ENCODE results near the gene KMT2C.

Gene KMT2C

GRCh38 chr7:152161171-152161570, 274.6 kb downstream of the KMT2C start:
- DNase-seq (ENCODE audit: low read depth): no peak
- TF ChIP-seq CTCF (IDR thresholded peaks at IDR 0.05; ENCODE audit: insufficient read depth, low read depth, low read length, missing control alignments): no peak
- no peak overlapping the region for H3K4me3 ChIP-seq (ENCODE audit: low read depth, low read length)

- peak; percentile 89 for DNase-seq (ENCODE audit: low read depth)
- peak overlapping the region; percentile 22 for H3K4me3 ChIP-seq (ENCODE audit: low read depth, low read length)
- TF ChIP-seq CTCF (IDR thresholded peaks at IDR 0.05; ENCODE audit: insufficient read depth, low read depth, low read length, missing control alignments): no peak
These were observed 276.8 kb downstream of the KMT2C start for GRCh38 chr7:152158801-152159587.

GRCh38 chr7:152152267-152152666, 283.5 kb downstream of the KMT2C start:
- DNase-seq (ENCODE audit: low read depth): no peak
- TF ChIP-seq CTCF (IDR thresholded peaks at IDR 0.05; ENCODE audit: insufficient read depth, low read depth, low read length, missing control alignments): no peak
- no peak overlapping the region for H3K4me3 ChIP-seq (ENCODE audit: low read depth, low read length)

GRCh38 chr7:152149363-152149762, 286.4 kb downstream of the KMT2C start:
- DNase-seq (ENCODE audit: low read depth): no peak
- no peak for TF ChIP-seq CTCF (IDR thresholded peaks at IDR 0.05; ENCODE audit: insufficient read depth, low read depth, low read length, missing control alignments)
- no peak overlapping the region for H3K4me3 ChIP-seq (ENCODE audit: low read depth, low read length)

- no peak overlapping the region for H3K4me3 ChIP-seq (ENCODE audit: low read depth, low read length)
- no peak for TF ChIP-seq CTCF (IDR thresholded peaks at IDR 0.05; ENCODE audit: insufficient read depth, low read depth, low read length, missing control alignments)
- DNase-seq (ENCODE audit: low read depth): no peak
These were observed 287.1 kb downstream of the KMT2C start for GRCh38 chr7:152148706-152149105.

GRCh38 chr7:152145853-152146466, 289.8 kb downstream of the KMT2C start:
- peak; percentile 26 for DNase-seq (ENCODE audit: low read depth)
- TF ChIP-seq CTCF (IDR thresholded peaks at IDR 0.05; ENCODE audit: insufficient read depth, low read depth, low read length, missing control alignments): peak; percentile 29
- no peak overlapping the region for H3K4me3 ChIP-seq (ENCODE audit: low read depth, low read length)

Measured in GM12865 (cell line).